T-helper 1 cell treated with Interleukin-12 subunit alpha and Interleukin-12 subunit beta and Interleukin-4 antibody, amounts not matched to agents 30 μg/mL and 1 μg/mL, for 36 hours (primary cell): Measurements from ENCODE around the gene NXPH4.

ENCODE experiments used
- H3K27ac Mint-ChIP-seq: one replicate; pipeline ENCODE4 v1.8.0; 2021; ENCODE audit warnings: mild to moderate bottlenecking, mixed read lengths
- H3K27me3 Mint-ChIP-seq: one replicate; pipeline ENCODE4 v1.8.0; 2021; ENCODE audit warnings: low read depth, mixed read lengths
- H3K36me3 Mint-ChIP-seq: one replicate; pipeline ENCODE4 v1.8.0; 2021; ENCODE audit warnings: low read depth, mixed read lengths
- H3K4me1 Mint-ChIP-seq: one replicate; pipeline ENCODE4 v1.8.0; 2021; ENCODE audit warnings: low read depth, mixed read lengths
- H3K4me3 Mint-ChIP-seq: one replicate; pipeline ENCODE4 v1.8.0; 2021; ENCODE audit warnings: mild to moderate bottlenecking, moderate library complexity, mixed read lengths
- H3K9me3 Mint-ChIP-seq: one replicate; pipeline ENCODE4 v1.8.0; 2021; ENCODE audit warnings: mixed read lengths

Gene NXPH4

GRCh38 chr12:57262126-57262822 is 45.7 kb downstream of the NXPH4 start:
- Mint-ChIP-seq H3K4me1 (peaks cover 4% of the 10 kb centered on the region), H3K9me3 (no peaks in the 10 kb centered on the region), H3K27me3 (no peaks in the 10 kb centered on the region), H3K36me3 (peaks cover 25% of the 10 kb centered on the region), H3K27ac (no peak overlapping the region), H3K4me3 (no peak overlapping the region)

- H3K9me3 Mint-ChIP-seq, result no peaks in the 10 kb centered on the region
- H3K27me3 Mint-ChIP-seq, result no peaks in the 10 kb centered on the region
- peaks cover 26% of the 10 kb centered on the region for H3K36me3 Mint-ChIP-seq
- H3K4me3 Mint-ChIP-seq, result no peak overlapping the region
- H3K4me1 Mint-ChIP-seq, result peaks cover 4% of the 10 kb centered on the region
- no peak overlapping the region for H3K27ac Mint-ChIP-seq
These were observed 46.5 kb downstream of the NXPH4 start for GRCh38 chr12:57263096-57263495.

GRCh38 chr12:57266681-57267080 is 50.1 kb downstream of the NXPH4 start:
- H3K27ac Mint-ChIP-seq, result peak overlapping the region; percentile 8
- H3K4me3 Mint-ChIP-seq, result no peak overlapping the region
- no peaks in the 10 kb centered on the region for H3K27me3 Mint-ChIP-seq
- H3K4me1 Mint-ChIP-seq, result peaks cover 5% of the 10 kb centered on the region
- peaks cover 24% of the 10 kb centered on the region for H3K36me3 Mint-ChIP-seq
- H3K9me3 Mint-ChIP-seq, result no peaks in the 10 kb centered on the region

- no peaks in the 10 kb centered on the region for H3K27me3 Mint-ChIP-seq
- H3K4me1 Mint-ChIP-seq, result peaks cover 5% of the 10 kb centered on the region
- H3K36me3 Mint-ChIP-seq, result peaks cover 23% of the 10 kb centered on the region
- H3K4me3 Mint-ChIP-seq, result no peak overlapping the region
- H3K27ac Mint-ChIP-seq, result peak overlapping the region; percentile 18
- no peaks in the 10 kb centered on the region for H3K9me3 Mint-ChIP-seq
These were observed 51.7 kb downstream of the NXPH4 start for GRCh38 chr12:57268264-57268663.

- Mint-ChIP-seq H3K27ac (no peak overlapping the region), H3K4me3 (no peak overlapping the region), H3K9me3 (no peaks in the 10 kb centered on the region), H3K36me3 (peaks cover 29% of the 10 kb centered on the region), H3K4me1 (peaks cover 4% of the 10 kb centered on the region), H3K27me3 (no peaks in the 10 kb centered on the region)
These were observed 54.4 kb downstream of the NXPH4 start for GRCh38 chr12:57270966-57271470.

GRCh38 chr12:57272337-57273151 is 56.0 kb downstream of the NXPH4 start:
- Mint-ChIP-seq H3K27me3 (no peaks in the 10 kb centered on the region), H3K4me3 (no peak overlapping the region), H3K4me1 (peaks cover 4% of the 10 kb centered on the region), H3K27ac (no peak overlapping the region), H3K36me3 (peaks cover 30% of the 10 kb centered on the region), H3K9me3 (no peaks in the 10 kb centered on the region)

GRCh38 chr12:57273516-57273915 is 56.9 kb downstream of the NXPH4 start:
- Mint-ChIP-seq H3K36me3 (peaks cover 35% of the 10 kb centered on the region), H3K27ac (no peak overlapping the region), H3K4me1 (peaks cover 2% of the 10 kb centered on the region), H3K9me3 (no peaks in the 10 kb centered on the region), H3K27me3 (no peaks in the 10 kb centered on the region), H3K4me3 (no peak overlapping the region)
